ENCODE measurements around the gene UNC50.

UNC50 gene

DNA sequence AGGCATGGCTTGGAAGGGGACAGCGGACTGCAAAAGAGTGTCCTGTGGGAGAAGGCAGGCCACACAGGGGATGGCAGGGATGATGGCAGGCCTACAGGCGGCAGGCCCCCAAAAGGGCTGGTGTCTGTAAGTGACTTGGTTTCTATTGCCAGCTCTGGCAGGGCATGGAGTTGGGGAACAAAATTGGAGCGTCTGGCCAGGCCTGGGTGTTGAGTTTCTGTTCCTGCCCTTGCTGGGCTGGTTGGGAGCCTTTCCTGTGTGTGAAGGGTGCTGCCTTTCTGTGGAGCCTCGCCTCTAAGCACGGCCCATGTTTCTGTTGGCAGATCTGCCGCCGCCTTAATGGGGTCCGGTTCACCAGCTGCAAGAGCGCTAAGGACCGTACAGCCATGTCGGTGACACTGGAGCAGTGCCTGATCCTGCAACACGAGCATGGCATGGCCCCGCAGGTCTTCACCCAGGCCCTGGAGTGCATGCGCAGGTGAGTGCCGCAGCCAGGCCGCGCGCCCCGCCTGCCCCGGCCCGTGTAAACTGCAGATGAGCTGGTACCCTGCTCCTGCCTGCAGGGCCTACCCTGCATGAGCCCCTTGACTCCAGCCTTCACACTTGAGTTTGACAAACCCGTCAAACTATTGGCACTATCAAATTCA lies 31.6 kb upstream of the UNC50 start:
- DNase-seq (ENCODE audit: low read depth in 1 of 2, low spot score in 1 of 2) = no peak
- H3K4me3 ChIP-seq (replicated peaks; ENCODE audit: insufficient read depth, low read length) = no peak overlapping the region
- no peaks in the 10 kb centered on the region for H3K27me3 ChIP-seq (ENCODE audit: insufficient read depth, poor library complexity, severe bottlenecking)
- H3K27ac ChIP-seq (replicated peaks) = no peak overlapping the region
- no peak for TF ChIP-seq REST (IDR thresholded peaks at IDR 0.05; ENCODE audit: insufficient replicate concordance, low read depth)
- TF ChIP-seq SPI1 (IDR thresholded peaks at IDR 0.05; ENCODE audit: borderline replicate concordance, low read depth) = no peak
- TF ChIP-seq CTCF (IDR thresholded peaks at IDR 0.05; ENCODE audit: insufficient read depth, low read length) = no peak

DNA sequence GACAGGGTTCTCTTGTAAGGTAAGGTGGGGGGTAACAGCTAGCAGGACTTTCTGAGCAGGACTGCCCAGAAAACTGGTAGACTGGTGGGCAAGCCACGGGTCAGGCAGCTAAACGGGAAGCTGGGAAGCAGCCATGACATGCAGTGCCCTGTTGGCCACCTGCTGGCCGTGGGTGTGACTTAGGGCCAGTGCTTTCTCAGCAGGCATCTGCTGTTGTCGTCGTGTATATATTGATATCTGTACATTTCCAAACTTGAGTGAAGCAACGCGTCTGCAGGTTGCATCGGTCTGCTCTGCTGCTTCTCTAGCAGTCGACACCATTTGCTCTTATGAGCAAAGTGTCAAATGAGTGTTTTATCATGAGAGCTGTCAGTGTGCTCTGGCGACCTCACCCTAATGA lies 31.1 kb upstream of the UNC50 start:
- DNase-seq (ENCODE audit: low read depth in 1 of 2, low spot score in 1 of 2) = no peak
- no peak overlapping the region for H3K27ac ChIP-seq (replicated peaks)

GRCh38 chr2:98578231-98578630 lies 30.2 kb upstream of the UNC50 start:
- no peak overlapping the region for H3K27ac ChIP-seq (replicated peaks)
- H3K27me3 ChIP-seq (ENCODE audit: insufficient read depth, poor library complexity, severe bottlenecking) = no peaks in the 10 kb centered on the region
- TF ChIP-seq CTCF (IDR thresholded peaks at IDR 0.05; ENCODE audit: insufficient read depth, low read length) (no peak), POLR2AphosphoS5 (IDR thresholded peaks at IDR 0.05; ENCODE audit: low read depth) (no peak)
- no peak overlapping the region for H3K4me3 ChIP-seq (replicated peaks; ENCODE audit: insufficient read depth, low read length)
- no peak for DNase-seq (ENCODE audit: low read depth in 1 of 2, low spot score in 1 of 2)

More for the DNA sequence above, 31.1 kb upstream of the UNC50 start:
- Histone ChIP-seq H3K27me3 (ENCODE audit: insufficient read depth, poor library complexity, severe bottlenecking) (no peaks in the 10 kb centered on the region), H3K4me3 (replicated peaks; ENCODE audit: insufficient read depth, low read length) (no peak overlapping the region)
- TF ChIP-seq CTCF (IDR thresholded peaks at IDR 0.05; ENCODE audit: insufficient read depth, low read length) (no peak), SPI1 (IDR thresholded peaks at IDR 0.05; ENCODE audit: borderline replicate concordance, low read depth) (no peak)

- no peak for TF ChIP-seq CTCF (IDR thresholded peaks at IDR 0.05; ENCODE audit: insufficient read depth, low read length)
- TF ChIP-seq SPI1 (IDR thresholded peaks at IDR 0.05; ENCODE audit: borderline replicate concordance, low read depth) = no peak
- no peak for TF ChIP-seq REST (IDR thresholded peaks at IDR 0.05; ENCODE audit: insufficient replicate concordance, low read depth)
- no peak for TF ChIP-seq POLR2AphosphoS5 (IDR thresholded peaks at IDR 0.05; ENCODE audit: low read depth)
- TF ChIP-seq GABPA (IDR thresholded peaks at IDR 0.05; ENCODE audit: low read depth) = no peak
- H3K4me3 ChIP-seq (replicated peaks; ENCODE audit: insufficient read depth, low read length) = no peak overlapping the region
- no peak overlapping the region for H3K27ac ChIP-seq (replicated peaks)
- DNase-seq (ENCODE audit: low read depth in 1 of 2, low spot score in 1 of 2) = no peak
- H3K27me3 ChIP-seq (ENCODE audit: insufficient read depth, poor library complexity, severe bottlenecking) = no peaks in the 10 kb centered on the region
Measured at GRCh38 chr2:98579926-98580325, 28.5 kb upstream of the UNC50 start.
